HFFc6 (cell line): ENCODE data around the gene KCTD21. TPM values are rescaled to one million over a fixed set of nuclear protein-coding genes. Genes with fewer than 3 reads are reported as not detected.

Source experiments
- DNase-seq: peaks from one replicate; pipeline ENCODE4 v3.0.0-alpha.2; 2018
- H3K27ac Mint-ChIP-seq: 2 replicates; pipeline ENCODE4 v1.8.0; 2020; ENCODE audit warnings: mild to moderate bottlenecking, mixed read lengths
- H3K27me3 Mint-ChIP-seq: 2 replicates; pipeline ENCODE4 v1.8.0; 2021; ENCODE audit warnings: mild to moderate bottlenecking, moderate library complexity, mixed read lengths; ENCODE audit not compliant: insufficient read depth
- H3K36me3 Mint-ChIP-seq: 2 replicates; pipeline ENCODE4 v1.8.0; 2021; ENCODE audit warnings: low read depth, mixed read lengths
- H3K4me1 Mint-ChIP-seq: 2 replicates; pipeline ENCODE4 v1.8.0; 2020; ENCODE audit warnings: low read depth, mixed read lengths
- H3K4me3 Mint-ChIP-seq: 2 replicates; pipeline ENCODE4 v1.8.0; 2020; ENCODE audit warnings: mild to moderate bottlenecking, moderate library complexity, mixed read lengths
- H3K9me3 Mint-ChIP-seq: 2 replicates; pipeline ENCODE4 v1.8.0; 2020; ENCODE audit warnings: mild to moderate bottlenecking, mixed read lengths
- CTCF ChIP-seq: fragments of 200-600 bp; sonication (generic); IDR thresholded peaks from 2 replicates; pipeline ENCODE4 v1.5.0; 2021; ENCODE audit warnings: antibody characterized with exemption, mild to moderate bottlenecking
- total RNA-seq, 6 experiments: library from RNA; stranded (reverse); fragmentation: NEBNext Ultra II Directional; extraction: Animal tissue kit (Norgen Biotek cat#: 25700); gene quantifications; 2 replicates in 1 of 6; 3 replicates in 5 of 6; pipeline ENCODE4 v1.2.3, GENCODE V29; 2021

The KCTD21 gene
- total RNA-seq, 6 experiments from 2014 or later, result 10.4 to 15.7 (median 12.6) TPM

GRCh38 chr11:78201096-78201818 lies 12.8 kb upstream of the KCTD21 start:
- no peak for DNase-seq
- H3K27ac Mint-ChIP-seq, result no peak overlapping the region
- no peaks in the 10 kb centered on the region for H3K9me3 Mint-ChIP-seq
- H3K36me3 Mint-ChIP-seq, result peaks cover 15% of the 10 kb centered on the region
- H3K4me3 Mint-ChIP-seq, result no peak overlapping the region
- no peaks in the 10 kb centered on the region; the same call in 1 of the 2 replicates for H3K27me3 Mint-ChIP-seq
- no peak for TF ChIP-seq CTCF
- H3K4me1 Mint-ChIP-seq, result no peaks in the 10 kb centered on the region

GRCh38 chr11:78200553-78200952 lies 12.1 kb upstream of the KCTD21 start:
- Mint-ChIP-seq H3K27ac (no peak overlapping the region), H3K4me3 (no peak overlapping the region), H3K36me3 (peaks cover 15% of the 10 kb centered on the region), H3K27me3 (no peaks in the 10 kb centered on the region; the same call in 1 of the 2 replicates), H3K4me1 (no peaks in the 10 kb centered on the region), H3K9me3 (no peaks in the 10 kb centered on the region)
- TF ChIP-seq CTCF, result no peak
- DNase-seq, result no peak

- DNase-seq, result no peak
- H3K27me3 Mint-ChIP-seq, result no peaks in the 10 kb centered on the region; the same call in 1 of the 2 replicates
- no peak overlapping the region for H3K4me3 Mint-ChIP-seq
- no peaks in the 10 kb centered on the region for H3K4me1 Mint-ChIP-seq
- H3K27ac Mint-ChIP-seq, result no peak overlapping the region
- no peak for TF ChIP-seq CTCF
- H3K9me3 Mint-ChIP-seq, result no peaks in the 10 kb centered on the region
- H3K36me3 Mint-ChIP-seq, result peaks cover 15% of the 10 kb centered on the region
Observed at GRCh38 chr11:78200061-78200460, 11.6 kb upstream of the KCTD21 start.

GRCh38 chr11:78199653-78200015 lies 11.2 kb upstream of the KCTD21 start:
- H3K4me3 Mint-ChIP-seq, result no peak overlapping the region
- H3K36me3 Mint-ChIP-seq, result peaks cover 15% of the 10 kb centered on the region
- H3K9me3 Mint-ChIP-seq, result no peaks in the 10 kb centered on the region
- no peak for TF ChIP-seq CTCF
- H3K27ac Mint-ChIP-seq, result no peak overlapping the region
- DNase-seq, result no peak
- H3K4me1 Mint-ChIP-seq, result peaks cover 3% of the 10 kb centered on the region
- no peaks in the 10 kb centered on the region; the same call in 1 of the 2 replicates for H3K27me3 Mint-ChIP-seq

GRCh38 chr11:78199015-78199652 lies 10.7 kb upstream of the KCTD21 start:
- TF ChIP-seq CTCF, result no peak
- Mint-ChIP-seq H3K4me1 (peaks cover 8% of the 10 kb centered on the region), H3K36me3 (peaks cover 15% of the 10 kb centered on the region), H3K9me3 (no peaks in the 10 kb centered on the region), H3K27ac (no peak overlapping the region), H3K27me3 (no peaks in the 10 kb centered on the region; the same call in 1 of the 2 replicates), H3K4me3 (no peak overlapping the region)
- DNase-seq, result no peak
